Measurements from ENCODE around the gene CALCB.

Gene CALCB

DNA sequence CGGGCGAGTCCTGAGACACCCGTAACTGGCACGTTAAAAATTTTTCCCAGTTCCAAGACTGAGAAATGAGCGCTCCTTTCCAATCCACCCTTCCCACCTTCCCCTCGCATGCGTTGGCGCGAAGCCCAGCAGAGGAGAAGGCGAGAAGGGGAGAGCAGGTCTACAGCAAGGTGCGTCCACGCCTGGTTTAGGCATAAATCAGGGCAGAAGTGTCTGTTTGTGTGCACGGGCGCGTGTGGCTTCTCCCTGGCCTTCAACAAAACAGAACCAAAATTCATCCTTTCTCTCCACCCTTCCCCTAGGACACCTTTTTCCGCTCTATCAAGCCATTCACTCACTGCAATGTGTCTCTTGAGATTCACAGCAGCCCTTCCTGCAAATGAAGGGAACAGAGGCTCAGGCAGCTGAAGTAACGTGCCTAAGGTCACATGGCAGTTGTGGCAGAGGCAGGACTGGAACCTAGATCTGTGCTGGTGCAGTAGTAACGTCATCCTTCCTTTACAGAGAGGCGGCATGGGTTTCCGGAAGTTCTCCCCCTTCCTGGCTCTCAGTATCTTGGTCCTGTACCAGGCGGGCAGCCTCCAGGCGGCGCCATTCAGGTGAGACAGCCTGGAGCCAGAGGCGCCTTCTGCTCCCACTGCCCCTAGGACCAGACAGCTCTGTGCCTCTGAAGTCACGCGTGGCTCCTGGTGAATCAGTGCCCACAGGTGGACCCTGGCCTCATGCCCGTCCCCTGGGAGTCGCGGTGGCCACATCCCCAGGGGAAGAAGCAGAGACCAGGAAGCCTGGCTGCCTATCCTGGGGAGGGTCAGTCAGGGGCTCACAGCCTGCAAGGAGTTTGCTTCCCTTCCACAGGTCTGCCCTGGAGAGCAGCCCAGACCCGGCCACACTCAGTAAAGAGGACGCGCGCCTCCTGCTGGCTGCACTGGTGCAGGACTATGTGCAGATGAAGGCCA lies 1.1 kb downstream of the CALCB start:
- DNase-seq, result peak; percentile 90

DNA sequence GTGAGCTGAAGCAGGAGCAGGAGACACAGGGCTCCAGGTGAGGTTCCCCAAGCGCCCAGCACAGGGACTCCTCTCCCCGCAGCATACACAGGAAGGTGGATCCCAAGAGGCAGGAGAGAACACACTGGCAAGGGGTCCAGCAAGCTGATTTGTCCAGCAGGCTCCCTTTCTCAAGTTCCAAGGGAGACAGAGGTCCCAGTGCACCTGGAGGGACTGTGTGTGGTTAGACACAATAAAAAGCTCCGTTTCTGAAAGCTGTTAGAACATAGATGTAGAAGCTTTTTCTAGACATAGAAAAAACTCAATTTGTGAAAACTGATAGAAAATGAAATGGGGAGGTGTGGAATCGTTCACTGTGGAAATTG lies 1.8 kb downstream of the CALCB start:
- DNase-seq, result no peak

- DNase-seq, result no peak
Observed at GRCh38 chr11:15091175-15091574, 17.8 kb downstream of the CALCB start.

- DNase-seq, result no peak
Observed at GRCh38 chr11:15091625-15092024, 18.2 kb downstream of the CALCB start.

DNA sequence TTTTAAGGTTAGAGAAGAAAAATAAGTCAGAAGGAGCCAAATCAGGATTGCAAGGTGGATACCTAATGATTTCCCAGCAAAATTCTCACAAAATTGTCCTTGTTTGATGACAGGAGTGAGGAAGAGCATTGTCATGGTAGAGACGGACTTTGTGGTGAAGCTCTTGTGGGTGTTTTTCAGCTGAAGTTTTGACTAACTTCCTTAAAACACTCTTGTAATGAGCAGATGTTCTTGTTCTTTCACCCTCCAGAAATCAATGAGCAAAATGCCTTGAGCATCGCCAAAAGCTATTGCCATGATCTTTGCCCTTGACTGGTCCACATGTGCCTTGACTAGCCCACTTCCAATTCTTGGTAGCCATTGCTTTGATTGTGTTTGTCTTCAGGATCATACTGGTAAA lies 20.0 kb downstream of the CALCB start:
- DNase-seq, result peak; percentile 22

DNA sequence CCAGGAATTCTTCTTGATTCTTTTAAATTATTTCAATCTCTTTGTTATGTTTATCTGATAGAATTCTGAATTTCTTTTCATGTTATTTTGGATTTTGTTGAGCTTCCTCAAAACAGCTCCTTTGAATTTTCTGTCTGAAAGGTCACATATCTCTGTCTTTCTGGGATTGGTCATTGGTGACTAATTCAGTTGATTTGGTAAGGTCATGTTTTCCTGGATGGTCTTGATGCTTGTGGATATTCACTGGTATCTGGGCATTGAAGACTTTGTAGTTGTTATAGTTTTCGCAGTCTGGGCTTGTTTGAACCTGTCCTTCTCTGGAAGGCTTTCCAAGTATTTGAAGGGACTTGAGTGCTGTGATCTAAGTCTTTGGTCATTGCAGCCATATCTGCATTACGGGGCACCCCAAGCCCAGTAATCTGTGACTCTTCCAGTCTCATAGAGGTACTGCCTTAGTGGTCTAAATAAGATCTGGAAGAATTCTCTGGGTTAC lies 22.4 kb downstream of the CALCB start:
- DNase-seq, result no peak

DNA sequence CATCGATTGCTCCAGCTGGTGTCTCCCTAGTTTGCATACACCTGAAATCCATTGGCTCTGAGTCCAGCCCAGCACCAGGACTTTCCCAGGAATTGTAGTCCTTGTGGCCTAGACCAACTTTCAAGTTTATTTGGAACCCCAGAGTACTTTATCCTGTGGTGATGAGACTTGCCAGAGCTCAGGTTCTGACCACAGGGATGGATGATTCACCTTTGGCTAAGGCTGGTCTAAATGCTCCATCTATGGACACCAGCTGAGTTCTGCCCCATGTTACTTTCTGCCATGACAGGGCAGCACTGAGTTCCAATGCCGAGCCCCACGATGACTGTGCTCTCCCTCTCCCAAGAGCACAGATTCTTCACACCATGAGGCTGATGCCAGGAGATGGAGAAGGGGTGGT lies 24.0 kb downstream of the CALCB start:
- no peak for DNase-seq

- DNase-seq, result no peak
Observed at GRCh38 chr11:15099267-15099666, 25.9 kb downstream of the CALCB start.

- DNase-seq, result peak; percentile 68
Observed at GRCh38 chr11:15101072-15101709, 27.8 kb downstream of the CALCB start.

DNA sequence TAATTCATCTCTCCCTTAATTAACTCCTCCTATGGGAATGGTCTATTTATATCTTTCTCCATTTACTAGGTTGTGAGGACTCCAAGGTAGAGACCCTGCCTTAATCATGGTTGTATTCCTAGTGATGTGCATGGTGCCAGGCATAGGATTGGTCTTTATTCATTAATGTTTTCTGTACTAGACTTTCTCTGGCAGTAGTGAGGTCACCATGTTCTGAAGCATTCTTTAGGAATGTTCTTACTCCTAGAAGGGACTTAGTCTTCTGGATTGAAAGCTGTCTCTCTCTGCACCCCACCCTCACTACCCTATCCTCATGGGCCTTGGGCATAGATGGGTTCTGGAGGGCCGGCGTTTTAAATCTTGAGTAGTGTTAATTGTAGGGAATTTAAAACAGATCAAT lies 30.8 kb downstream of the CALCB start:
- DNase-seq, result no peak

- no peak for DNase-seq
Observed at GRCh38 chr11:15106201-15106965, 33.0 kb downstream of the CALCB start.

DNA sequence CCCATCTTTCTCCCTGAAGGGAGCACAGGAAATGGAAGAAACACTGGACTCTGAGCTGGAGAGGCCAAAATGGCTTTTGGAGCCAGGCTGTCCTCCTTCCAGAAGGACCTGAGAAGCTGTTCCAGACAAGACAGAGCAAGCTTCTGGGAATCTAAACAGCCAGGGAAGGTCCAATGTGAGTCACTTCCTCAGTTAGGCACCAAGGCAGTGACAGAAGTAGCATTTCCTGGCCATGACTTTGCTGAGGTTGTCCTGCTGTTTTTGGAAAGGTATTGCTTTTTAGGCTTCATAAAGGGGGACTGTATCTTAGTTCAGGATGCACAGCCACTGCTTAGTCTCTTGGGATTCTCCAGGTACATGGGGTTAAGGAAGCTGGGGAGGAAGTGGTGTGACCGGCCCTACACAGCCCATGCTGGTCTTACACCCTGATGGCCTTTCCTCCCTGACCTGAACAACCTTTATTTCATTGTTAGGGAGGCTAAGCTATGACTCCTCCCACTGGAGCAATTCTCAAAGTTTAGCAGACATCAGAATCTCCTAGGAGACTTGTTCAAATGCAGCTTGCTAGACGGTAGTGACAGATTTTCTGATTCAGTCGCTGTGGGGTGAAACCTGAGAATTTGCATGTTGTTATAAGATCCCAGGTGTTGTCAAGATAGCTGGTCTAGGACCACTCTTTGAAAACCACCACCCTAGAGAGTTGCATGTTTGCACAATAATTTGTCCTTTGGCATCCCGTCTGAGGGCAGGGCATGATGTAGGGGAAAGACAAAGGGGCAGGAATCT lies 34.5 kb downstream of the CALCB start:
- no peak for DNase-seq

GRCh38 chr11:15108592-15109130 lies 35.3 kb downstream of the CALCB start:
- DNase-seq, result no peak

GRCh38 chr11:15109602-15110001 lies 36.2 kb downstream of the CALCB start:
- DNase-seq, result no peak

DNA sequence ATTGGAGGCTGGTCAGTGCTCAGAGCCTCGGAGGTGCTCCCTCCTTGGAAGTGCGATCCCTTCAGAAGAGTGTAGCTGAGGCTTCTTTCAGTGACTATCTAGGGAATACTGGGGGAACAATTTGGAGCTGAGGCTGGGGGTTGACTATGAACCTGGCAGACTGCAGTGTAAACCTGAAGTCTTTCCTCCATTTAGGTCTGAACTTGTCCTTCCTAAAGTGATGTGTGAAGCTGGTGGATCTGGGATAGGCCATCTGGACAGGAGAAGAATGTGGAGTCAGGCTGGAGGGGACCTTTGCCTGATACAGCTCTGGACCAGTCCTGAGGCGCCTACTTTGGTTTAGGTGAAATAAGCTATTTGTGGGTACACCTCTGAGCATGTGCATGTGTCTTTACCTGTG lies 37.8 kb downstream of the CALCB start:
- DNase-seq, result no peak

DNA sequence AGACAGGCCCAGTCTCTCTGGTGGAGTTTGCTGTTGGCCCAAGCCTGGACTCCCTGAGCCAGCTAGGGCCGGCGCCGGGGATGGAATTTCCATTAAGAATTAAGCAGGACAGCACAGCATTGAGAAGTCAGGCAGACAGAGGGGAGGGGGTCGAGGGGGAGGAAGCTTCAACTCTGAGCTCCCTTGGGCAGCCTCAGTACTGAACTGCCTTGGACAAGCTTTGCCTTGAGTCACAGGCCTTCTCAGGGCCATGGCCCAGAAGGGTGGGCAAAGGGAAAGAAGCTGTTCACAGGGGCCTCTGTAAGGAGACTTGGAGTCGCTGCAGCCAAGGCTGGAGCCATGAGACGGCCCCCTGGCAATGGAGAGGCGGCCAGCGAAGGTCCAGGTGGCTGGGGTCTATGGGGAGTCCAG lies 38.7 kb downstream of the CALCB start:
- no peak for DNase-seq

- peak; percentile 48 for DNase-seq
Observed at GRCh38 chr11:15113381-15113780, 40.0 kb downstream of the CALCB start.

DNA sequence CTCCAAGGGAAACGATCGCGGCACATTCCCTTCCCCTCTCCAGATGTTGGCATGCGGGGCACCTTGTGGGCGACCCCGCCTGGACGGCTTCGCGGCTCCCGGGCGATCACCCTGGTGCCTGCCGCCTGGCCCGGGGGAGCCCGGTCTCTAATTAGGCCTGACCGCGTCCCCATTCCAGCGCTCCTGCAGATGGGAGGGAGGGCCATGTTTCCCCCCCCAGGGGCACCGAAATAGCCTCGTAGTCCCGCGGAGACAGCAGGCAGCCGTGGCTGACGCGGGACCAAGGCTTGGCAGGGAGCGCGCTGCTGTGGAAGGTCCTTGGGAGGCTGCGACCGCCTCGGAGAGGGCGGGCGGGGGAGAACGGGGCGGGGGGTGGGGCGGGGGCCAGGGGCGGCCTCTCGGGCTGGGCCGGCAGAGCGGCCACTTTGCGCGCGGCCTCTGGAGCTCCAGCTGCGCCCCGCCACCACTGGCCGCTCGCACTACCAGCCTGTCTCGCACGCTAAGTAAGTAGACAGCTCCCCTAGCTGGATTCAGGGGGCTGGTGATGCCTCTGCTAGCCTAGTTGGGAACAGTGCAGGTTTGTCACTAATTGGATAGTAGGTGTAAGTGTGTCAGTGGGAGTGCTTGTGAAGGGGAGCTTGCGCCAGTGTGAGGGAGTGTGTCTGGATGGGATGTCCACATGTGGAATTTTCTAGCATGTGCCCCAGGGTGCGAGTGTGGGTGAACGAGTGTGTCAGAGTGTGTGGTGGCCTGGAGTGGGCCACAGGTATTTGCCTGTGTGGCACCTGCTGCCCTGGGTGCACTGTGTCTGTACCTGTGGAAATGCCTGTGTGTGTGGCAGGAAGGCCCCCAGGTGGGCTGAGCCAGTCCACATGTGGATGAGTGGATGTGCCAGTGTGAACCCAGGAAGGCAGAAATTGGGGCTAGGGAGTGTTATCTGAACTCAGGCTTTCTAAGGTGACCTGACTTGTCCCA lies 41.4 kb downstream of the CALCB start, which contains the start of gene INSC:
INSC (plus strand) TSS at position 423 of the 975 bp plus-strand sequence. CDS start 34,252 bp downstream, outside the sequence.
- no peak for DNase-seq

DNA sequence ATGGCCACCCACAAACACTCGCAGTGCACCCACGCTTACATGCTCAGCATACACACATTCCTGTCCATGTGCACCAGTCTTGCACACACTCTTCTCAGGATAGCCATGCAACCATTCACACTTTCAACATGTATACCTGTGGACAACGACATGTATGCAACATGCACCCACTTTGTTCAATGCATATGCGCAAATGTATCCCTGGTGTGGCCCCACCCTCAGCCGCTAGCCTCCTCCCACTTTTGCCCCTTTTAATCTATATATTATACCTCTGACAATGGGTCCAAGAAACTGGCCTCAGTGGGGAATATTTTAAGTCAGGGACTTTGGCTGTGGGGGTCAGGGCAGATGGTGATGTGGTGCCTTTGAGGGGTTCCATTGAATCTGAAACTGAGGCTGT lies 42.3 kb downstream of the CALCB start:
- no peak for DNase-seq

DNA sequence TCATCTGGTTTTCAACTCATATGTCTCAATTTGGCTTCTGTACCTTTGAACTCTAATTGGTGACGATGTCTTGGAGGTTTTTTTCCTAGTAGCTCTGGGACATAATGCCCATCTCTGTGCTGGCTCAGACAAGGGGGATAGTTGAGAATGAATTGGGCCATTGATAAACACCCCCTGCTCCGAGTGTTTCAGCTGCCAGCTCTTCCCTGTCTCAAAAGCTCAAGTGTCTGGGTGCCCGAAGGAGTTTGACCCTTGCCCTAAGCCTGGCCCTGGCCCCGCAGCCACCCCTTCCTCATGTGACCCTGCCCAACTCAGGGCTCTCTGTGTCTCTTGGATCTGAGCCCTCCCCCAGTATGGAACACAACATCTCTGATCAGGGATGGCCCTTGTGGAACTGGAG lies 44.4 kb downstream of the CALCB start:
- DNase-seq, result no peak

GRCh38 chr11:15118431-15118830 lies 45.0 kb downstream of the CALCB start:
- DNase-seq, result peak; percentile 60

Measured in activated CD4-positive, alpha-beta T cell treated with anti-CD3 and anti-CD28 coated beads, Interleukin-2, Interleukin-6, amounts not matched to agents 100 ng/mL and 50 ng/mL, durations not matched to agents 16 hours and 8 hours (primary cell).